Right ventricle myocardium inferior (tissue), 1 donor: ENCODE results near the gene TVP23A. TPM values are rescaled to one million over a fixed set of nuclear protein-coding genes. Genes with fewer than 3 reads are reported as not detected.
"Not testable (repeated sequence)": the region's sequence is repeated elsewhere in the genome, so short reads cannot be mapped to it uniquely, and the experiment has no call there.

Source experiments
- ATAC-seq: fragments of 200-7000 bp; cut with Tn5 transposase; one replicate; pipeline ENCODE4 v1.9.1; 2020; ENCODE audit warnings: mild to moderate bottlenecking, moderate library complexity
- DNase-seq: peaks from one replicate; pipeline ENCODE4 v3.0.0; 2021; ENCODE audit errors: missing footprints
- intact Hi-C: fragments of 100-400 bp; cut with DNase I; formaldehyde crosslinking; loops from one replicate; pipeline ENCODE4 v1.11.0; 2022
- total RNA-seq: library from RNA; stranded (reverse); fragmentation: NEBNext Ultra II Directional; extraction: Animal tissue kit (Norgen Biotek cat#: 25700); gene quantifications from one replicate; pipeline ENCODE4 v1.2.1, GENCODE V29; 2021
- donor health status: DM: no; HTN: yes; CAD: no; lungs with severe emphysema.

The TVP23A gene
- total RNA-seq, 1 donor from 2014 or later: 0.41 TPM

DNA sequence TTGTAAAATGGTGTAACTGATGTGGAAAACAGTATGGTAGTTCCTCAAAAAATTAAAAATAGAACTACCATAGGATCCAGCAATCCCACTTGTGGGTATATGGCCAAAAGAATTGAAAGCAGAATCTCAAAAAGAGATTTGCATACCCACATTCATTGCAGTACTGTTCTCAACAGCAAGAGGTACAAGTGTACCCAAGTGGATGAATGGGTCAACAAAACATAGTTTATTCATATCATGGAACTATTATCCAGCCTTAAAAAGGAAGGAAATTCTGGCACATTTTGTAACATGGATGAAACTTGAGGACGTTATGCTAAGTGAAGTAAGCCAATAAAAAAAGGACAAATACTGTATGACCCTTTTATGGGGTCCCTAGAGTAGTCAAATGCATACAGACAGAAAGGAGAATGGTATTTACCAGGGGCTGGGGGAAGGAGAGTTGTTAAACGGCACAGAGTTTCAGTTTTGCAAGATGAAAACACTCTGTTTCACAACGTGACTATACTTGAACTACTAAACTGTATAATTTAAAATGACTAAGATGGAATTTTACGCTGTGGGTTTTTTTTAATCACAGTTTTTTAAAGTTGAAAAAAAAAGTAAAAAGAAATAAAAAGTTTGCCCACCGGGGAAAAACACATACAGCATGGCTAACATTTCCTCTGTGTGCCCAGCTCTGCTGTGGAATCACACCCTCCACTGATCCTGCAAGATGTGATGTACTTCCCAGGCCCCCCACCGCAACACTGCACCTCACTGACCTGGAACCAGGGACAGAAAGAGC is 6.1 kb downstream of the TVP23A start:
- ATAC-seq (no peak), DNase-seq (no peak)
- intact Hi-C loops: no loop called here

DNA sequence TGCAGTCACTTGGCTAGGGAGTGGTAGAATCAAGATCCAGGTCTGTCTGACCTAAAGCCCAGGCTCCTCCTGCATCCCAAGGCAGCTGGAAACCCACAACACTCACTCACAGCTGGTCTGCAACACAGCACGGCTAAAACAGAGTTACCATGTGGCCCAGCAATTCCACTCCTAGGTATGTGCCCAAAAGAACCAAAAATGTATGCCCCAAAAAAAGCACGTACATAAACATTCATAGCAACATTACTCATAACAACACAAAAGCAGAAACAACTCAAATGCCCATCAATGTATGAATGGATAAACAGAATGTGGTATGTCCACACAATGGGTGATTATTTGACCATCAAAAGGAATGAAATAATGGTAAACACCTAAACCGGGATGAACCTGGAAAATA is 8.9 kb downstream of the TVP23A start:
- intact Hi-C loops: no loop called here
- DNase-seq (no peak), ATAC-seq (no peak)

DNA sequence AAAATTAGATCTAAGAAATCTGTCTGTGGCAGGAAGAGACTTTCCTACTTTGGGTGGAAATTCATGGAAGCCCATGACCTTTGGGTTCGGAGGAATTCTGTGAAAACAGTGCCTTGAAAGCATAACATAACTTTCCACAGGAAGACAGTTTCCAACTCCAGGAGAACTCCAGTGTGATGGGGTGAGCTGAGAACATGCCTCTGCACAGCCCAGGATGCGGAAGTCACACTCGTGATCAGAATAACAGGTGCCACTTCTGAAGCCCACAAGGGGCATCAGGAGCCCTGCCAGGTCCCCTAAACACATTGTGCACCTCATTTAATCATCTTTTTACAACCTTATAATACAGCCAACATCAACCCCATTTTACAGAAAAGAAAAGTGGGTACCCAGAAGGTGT is 9.7 kb downstream of the TVP23A start:
- ATAC-seq (no peak), DNase-seq (no peak)
- intact Hi-C loops: no loop called here

DNA sequence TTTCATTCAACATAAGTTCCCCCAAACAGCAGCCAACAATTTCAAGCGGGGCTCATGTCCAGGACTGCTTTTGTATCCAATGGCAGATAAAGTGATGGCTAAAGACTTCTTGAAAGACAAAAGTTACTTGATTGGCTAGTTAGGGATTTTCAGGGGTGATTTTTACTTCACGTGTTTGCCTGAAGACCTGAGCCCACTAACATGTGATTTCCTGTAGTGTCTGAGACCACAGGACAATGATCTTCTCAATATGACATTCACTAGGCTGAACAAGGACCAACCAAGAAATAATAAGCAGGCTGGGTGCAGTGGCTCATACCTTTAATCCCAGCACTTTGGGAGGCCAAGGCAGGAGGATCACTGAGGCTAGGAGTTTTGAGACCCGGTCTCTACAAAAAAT is 10.4 kb downstream of the TVP23A start:
- ATAC-seq: no peak
- intact Hi-C loops: no loop called here
- DNase-seq: no peak

DNA sequence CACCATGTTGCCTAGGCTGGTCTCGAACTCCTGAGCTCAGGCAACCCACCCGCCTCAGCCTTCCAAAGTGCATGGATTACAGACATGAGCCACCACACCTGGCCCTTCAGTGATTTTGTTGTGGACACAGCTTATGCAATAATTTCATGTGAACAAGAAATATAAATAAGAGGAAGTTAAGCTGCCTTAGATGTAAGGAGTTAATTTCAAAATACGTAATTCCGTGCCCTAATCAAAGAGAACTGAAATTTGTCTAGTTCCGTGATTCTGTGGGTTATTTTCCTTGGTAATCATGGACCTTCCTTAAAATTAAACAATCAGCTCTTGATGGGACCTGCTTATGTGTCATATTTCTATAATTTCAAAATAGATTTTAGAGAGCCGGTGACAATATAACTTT is 11.9 kb downstream of the TVP23A start:
- DNase-seq (no peak), ATAC-seq (no peak)
- intact Hi-C loops: no loop called here

DNA sequence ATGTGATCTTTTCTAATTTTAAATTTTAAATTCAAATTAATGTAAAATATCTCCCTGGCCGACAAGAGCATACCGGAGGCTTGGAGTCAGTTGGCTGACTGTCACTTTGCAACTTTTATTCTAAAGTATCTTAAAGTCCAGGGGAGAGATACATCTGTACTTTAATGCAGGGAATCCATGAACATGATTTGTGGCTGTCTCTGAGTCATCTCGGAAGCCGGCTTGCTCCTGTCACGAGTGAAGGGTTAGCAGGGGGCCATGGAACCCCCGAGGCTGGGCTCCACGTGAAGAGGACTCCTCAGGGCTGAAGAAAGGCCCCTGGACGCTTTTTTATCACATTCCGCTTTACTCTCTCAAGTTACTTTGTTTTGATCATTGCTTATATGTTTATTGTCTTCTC is 13.3 kb downstream of the TVP23A start:
- ATAC-seq (no peak), DNase-seq (no peak)
- intact Hi-C loops: no loop called here

DNA sequence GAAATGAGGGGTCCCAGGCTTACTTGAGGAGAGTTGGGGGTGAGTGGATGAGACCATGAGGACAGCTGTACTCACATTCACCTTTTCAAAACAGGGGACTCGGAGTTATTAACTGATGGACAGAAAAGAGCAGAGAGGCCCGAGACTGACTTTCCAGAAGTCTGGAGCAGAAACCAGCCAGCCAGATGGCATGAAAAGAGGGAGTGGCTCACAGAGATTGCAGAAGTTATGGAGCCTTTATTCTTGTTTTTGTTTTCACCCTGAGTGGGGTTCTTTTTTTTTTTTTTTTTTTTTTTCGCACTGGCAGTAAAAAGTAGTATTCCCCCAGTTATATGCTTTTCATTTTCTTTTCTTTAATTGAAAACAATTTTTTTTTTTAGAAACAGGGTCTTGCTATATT is 18.9 kb downstream of the TVP23A start:
- intact Hi-C loops: no loop called here
- no peak for DNase-seq
- no peak for ATAC-seq

DNA sequence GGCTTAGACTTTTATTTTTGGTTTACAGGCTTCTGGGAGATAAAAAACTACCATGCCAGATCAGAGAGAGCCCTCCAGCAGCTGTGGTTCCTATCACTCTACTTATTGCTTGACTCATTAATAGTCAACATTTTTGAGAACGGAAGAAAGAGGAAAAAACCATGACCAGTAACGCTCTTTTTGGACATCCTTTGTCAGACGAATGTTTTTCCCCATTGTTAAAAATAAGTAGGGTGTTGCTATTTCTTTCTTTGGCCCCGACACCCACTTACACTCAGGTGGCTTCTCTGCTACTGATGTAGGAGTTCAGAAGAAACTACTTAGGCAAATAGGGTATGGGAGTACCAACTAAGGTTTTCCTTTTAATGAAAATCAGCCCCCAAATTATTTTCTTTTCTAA is 27.5 kb downstream of the TVP23A start:
- ATAC-seq: no peak
- no peak for DNase-seq
- intact Hi-C loops: no loop called here

DNA sequence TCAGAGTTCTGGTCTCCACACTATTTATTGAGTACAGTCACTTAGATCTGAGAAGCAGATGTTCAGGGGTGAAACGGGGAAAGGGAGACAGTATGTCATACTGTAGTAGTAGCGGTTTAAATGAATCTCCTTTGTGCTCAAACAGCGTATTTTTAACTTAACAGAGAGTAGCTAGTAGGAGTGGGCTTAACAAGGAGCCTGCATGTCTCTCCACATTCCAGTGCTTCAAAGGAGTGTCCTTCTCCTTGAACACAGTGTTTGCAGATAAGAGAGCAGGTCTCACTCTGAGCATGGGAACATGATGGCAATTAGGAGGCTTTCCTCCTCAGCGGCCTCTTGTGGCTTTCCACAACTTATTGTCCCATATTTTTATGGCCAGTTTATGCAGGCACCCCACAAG is 30.0 kb downstream of the TVP23A start:
- intact Hi-C loops, DNase-seq, ATAC-seq: not testable (repeated sequence)

DNA sequence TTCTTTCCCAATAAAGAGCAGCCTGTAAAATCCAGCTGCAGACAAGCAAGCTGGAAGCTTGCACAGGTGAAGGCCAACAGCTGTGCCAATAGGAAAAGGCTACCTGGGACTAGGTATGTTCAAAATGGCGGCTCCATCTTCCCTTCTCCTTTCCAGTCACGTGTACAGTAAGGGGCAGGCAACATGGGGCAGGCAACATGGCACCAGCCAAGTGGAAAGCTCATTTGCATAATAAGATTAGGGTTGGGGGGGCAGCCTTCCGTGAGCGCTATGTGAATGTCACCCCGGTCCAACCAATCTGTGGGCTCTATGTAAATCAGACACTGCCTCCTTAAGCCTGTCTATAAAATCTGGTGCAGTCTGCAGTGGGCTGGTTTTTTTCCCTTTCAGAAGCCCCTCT is 31.3 kb downstream of the TVP23A start:
- ATAC-seq: no peak
- intact Hi-C loops: no loop called here
- no peak for DNase-seq

DNA sequence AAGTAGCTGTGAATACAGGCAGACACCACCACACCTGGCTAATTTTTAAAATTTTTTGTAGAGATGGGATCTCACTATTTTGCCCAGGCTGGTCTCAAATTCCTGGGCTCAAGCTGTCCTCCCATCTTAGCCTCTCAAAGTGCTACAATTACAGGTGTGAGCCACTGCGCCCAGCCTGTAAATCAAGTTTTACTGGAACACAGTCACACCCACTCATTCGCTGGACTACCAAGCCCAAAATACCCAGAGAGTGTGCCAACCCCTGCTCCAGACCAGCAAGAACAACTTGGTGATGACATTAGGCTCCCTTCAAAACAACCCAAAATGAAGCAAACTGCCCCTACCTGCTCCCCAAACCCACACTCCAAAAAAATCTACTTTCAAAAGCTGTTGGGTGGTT is 36.0 kb downstream of the TVP23A start:
- ATAC-seq (no peak), DNase-seq (no peak)
- intact Hi-C loops: no loop called here

DNA sequence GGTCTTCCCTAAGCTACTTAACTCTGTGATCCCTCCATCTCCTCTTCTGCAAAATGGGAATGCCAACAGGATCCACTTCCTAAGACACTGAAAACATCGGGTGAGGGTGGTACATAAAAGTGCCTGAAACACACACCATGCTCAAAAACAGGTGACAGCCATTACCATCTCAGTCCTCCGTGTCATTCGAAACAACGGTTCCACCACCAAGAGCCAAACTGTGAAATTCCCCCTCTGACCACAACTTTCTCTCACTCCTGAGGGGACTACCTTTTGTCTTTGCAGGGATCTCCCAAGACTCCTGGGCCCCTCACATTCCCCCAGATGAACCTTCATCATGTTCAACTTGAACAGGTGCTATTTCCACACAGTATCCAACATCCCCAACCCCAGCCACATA is 38.0 kb downstream of the TVP23A start:
- intact Hi-C loops: no loop called here
- DNase-seq (no peak), ATAC-seq (no peak)

DNA sequence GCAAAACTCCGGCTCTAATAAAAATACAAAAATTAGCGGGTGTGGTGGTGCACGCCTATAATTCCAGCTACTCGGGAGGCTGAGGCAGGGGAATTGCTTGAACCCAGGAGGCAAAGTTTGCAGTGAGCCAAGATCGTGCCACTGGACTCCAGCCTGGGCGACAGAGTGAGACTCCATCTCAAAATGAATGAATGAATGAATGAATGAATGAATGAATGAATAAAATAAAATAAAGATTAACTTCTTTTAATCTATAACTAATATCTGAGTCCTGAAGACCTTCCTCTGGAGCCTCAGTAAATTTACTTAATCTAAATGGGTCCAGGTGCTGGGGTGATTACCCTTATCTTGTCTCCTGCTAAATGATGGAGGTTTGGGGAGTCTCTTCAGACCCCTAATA is 38.7 kb downstream of the TVP23A start:
- ATAC-seq, DNase-seq, intact Hi-C loops: not testable (repeated sequence)

DNA sequence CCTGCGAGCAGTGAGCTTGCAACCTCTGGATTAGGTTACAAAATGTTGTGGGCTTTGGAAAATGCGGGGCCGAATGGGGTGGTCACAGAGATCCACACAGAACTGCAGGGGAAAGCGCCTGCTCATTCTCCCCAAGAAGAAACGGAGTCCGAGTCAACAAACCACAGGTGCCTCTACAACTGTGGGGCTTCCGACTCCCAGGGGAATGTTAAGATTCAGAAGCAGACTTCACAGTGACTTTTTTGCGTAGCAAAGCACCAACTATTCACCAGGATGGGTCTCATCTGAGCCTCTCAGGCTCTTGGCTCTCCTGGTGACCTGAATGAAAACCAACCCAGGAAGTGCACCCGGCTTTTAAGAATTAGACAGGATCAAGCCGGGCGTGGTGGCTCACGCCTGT is 41.2 kb downstream of the TVP23A start:
- DNase-seq: no peak
- ATAC-seq: no peak
- intact Hi-C loops: no loop called here

DNA sequence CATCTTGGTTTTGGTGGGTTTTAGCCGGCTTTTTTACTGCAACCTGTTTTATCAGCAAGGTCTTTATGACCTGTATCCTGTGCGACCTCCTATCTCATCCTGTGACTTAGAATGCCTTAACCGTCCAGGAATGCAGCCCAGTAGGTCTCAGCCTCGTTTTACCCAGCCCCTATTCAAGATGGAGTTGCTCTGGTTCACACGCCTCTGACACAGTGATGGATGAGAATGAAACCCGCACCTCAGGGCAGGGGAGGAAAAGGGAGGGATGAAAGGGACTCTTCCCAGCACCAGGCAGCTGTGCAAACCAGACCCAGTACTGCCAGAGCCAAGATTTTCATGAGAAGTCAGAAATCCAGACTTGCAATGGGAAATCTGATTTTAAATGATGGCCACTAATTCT is 41.7 kb downstream of the TVP23A start:
- ATAC-seq, intact Hi-C loops, DNase-seq: not testable (repeated sequence)

DNA sequence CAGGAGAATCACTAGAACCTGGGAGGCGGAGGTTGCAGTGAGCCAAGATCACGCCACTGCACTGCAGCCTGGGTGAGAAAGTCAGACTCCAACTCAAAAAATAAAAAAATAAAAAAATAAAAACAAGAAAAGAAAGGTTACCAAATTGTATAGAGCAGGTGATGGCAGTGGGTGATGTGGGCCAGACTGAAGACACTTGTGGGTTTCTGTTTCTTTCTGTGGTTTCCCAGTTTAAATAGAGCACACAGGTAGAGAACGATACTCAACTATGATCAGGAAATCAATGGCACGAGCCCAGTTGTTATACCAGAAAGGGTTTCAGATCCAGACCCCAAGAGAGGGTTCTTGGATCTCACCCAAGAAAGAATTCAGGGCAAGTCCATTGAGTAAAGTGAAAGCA is 42.3 kb downstream of the TVP23A start:
- intact Hi-C loops: no loop called here
- no peak for ATAC-seq
- no peak for DNase-seq

DNA sequence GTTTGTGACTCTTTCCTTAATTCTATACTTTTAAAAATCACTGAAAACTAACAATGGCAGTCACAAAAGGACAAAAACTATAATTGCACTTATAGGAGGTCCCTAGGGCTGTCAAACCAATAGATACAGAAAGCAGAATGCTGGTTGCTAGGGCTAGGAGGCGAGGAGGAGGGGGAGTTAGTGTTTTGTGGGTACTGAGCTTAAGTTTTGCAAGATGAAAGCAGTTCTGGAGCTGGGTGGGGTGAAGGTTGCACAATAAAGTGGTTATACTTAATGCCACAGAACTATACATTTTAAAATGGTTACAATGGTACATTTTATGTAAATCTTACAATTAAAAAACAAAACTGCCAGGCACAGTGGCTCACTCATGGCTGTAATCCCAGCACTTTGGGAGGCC is 47.7 kb downstream of the TVP23A start:
- intact Hi-C loops: loop anchor here (5.0 kb wide), 1 partner anchor 56 kb away; no protein-coding TSS in a partner anchor
- ATAC-seq (no peak), DNase-seq (no peak)

DNA sequence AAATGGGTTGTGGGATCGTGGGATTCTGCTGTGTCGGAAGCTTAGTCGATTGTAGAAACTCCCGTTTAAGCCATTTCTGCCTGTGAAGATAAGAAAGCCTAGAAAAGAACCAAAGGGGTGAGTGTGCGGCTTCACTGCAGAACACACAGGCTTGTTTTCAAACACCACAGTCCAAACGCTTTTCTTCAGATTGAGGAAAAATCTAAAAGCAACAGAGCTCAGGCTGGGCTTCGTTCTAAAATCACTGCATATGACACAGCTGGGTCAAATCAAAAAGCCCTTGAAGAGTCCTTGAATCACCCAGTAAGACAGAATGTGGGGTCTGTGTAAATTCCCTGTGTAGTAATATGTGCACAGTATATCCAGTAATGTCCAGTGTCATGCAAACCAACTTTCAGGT is 49.2 kb downstream of the TVP23A start:
- intact Hi-C loops: no loop called here
- no peak for ATAC-seq
- DNase-seq: no peak

DNA sequence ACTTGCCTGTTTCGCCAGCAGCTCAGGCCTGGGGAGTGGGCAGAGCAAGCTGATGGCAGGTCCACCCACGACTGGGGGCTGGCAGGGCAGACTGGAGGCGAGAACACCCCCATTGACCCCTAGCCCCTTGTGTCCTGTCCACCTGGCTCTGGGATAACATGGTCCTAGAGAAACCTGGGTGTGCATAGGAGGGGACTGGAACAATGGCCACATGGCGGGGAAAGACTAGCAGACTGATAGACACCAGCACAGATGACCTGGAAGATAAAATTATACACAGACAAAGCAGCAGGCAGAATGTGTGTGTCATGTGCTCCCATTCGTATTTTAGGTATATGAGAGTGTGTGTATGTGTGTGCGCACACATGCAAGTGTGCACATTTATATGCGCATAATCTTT is 51.5 kb downstream of the TVP23A start:
- DNase-seq (no peak), ATAC-seq (no peak)
- intact Hi-C loops: no loop called here

DNA sequence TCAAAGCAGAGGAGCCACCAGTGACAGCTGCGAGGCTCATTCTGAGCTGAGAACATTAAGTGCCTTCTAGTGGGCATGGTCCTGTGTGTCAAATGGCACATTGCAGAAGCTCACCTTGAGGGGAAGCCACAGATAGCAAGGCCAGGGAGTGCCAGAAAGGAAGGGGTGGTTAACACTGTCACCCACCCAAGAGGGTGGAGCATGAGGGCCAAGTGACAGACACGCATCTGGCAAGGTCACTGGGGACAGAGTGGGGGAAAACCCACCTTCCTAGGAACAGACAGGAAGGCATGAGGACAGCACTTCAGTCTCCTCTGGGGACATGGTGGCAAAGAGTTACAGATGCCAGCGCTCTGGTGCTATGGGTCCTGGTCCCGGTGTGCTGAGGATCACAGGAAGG is 52.8 kb downstream of the TVP23A start:
- ATAC-seq (no peak), DNase-seq (no peak)
- intact Hi-C loops: no loop called here

DNA sequence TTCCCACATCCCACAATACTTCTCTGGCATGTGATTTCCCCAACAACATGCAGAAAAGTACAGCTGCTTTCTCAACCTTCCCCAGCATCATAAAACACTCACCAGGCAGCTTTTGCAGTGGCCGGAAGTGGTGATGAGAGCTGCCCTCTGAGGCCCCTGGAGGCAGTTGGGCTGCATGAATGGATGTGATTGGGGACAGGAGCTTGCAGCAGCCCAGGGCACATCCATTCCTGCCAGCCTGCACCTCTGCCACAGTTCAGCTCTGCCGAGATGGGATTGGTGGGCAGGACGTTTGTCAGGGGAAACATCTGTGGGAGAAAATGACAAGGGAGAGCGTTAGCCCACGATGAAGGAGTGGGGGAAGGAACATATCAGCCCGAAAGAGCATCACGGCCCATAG is 55.1 kb downstream of the TVP23A start:
- no peak for ATAC-seq
- intact Hi-C loops: no loop called here

More for the DNA sequence above, 55.1 kb downstream of the TVP23A start:
- DNase-seq: no peak
